MM.1S (cell line): ENCODE measurements around the gene HTRA1.

Experiments used
- DNase-seq: peaks from one replicate; pipeline ENCODE4 v3.0.0-alpha.2; 2015
- H2AFZ ChIP-seq: fragments of 300-600 bp; sonication (generic); 2 replicates; pipeline ENCODE4 v1.6.0; 2016; ENCODE audit warnings: antibody characterized with exemption, low read length
- H3F3A ChIP-seq: fragments of 300-600 bp; sonication (generic); 2 replicates; pipeline ENCODE4 v1.6.1; 2016; ENCODE audit warnings: mild to moderate bottlenecking, antibody characterized with exemption, low read length, moderate library complexity, mixed read lengths; ENCODE audit not compliant: insufficient read depth
- H3K27ac ChIP-seq: fragments of 300-600 bp; sonication (generic); 2 replicates; pipeline ENCODE4 v1.5.1; 2016; ENCODE audit warnings: mild to moderate bottlenecking, low read length
- H3K27me3 ChIP-seq: fragments of 300-600 bp; sonication (generic); replicated peaks from 2 replicates; pipeline ENCODE4 v1.6.0; 2016; ENCODE audit warnings: low read length; ENCODE audit not compliant: insufficient read depth
- H3K36me3 ChIP-seq: fragments of 300-600 bp; sonication (generic); replicated peaks from 2 replicates; pipeline ENCODE4 v1.6.1; 2016; ENCODE audit warnings: mild to moderate bottlenecking, low read length, mixed read lengths; ENCODE audit not compliant: insufficient read depth
- H3K4me1 ChIP-seq: fragments of 300-600 bp; sonication (generic); 2 replicates; pipeline ENCODE4 v1.6.1; 2016; ENCODE audit warnings: low read length, mixed read lengths
- H3K4me2 ChIP-seq: fragments of 300-600 bp; sonication (generic); 2 replicates; pipeline ENCODE4 v1.6.0; 2016; ENCODE audit warnings: low read depth, low read length
- H3K4me3 ChIP-seq: fragments of 300-600 bp; sonication (generic); 2 replicates; pipeline ENCODE4 v1.5.1; 2016; ENCODE audit warnings: low read length, mixed read lengths
- H3K79me2 ChIP-seq: fragments of 300-600 bp; sonication (generic); 2 replicates; pipeline ENCODE4 v1.6.1; 2016; ENCODE audit warnings: mixed run types, low read length, mixed read lengths
- H3K9ac ChIP-seq: fragments of 300-600 bp; sonication (generic); 2 replicates; pipeline ENCODE4 v1.6.1; 2016; ENCODE audit warnings: low read length, mixed read lengths
- H3K9me2 ChIP-seq: fragments of 300-600 bp; sonication (generic); replicated peaks from 2 replicates; pipeline ENCODE4 v1.6.1; 2016; ENCODE audit warnings: mild to moderate bottlenecking, low read length, mixed read lengths; ENCODE audit not compliant: insufficient read depth
- H3K9me3 ChIP-seq: fragments of 300-600 bp; sonication (generic); replicated peaks from 2 replicates; pipeline ENCODE4 v1.6.1; 2016; ENCODE audit warnings: mild to moderate bottlenecking, low read length, mixed read lengths; ENCODE audit not compliant: insufficient read depth
- H4K20me1 ChIP-seq: fragments of 300-600 bp; sonication (generic); 2 replicates; pipeline ENCODE4 v1.6.1; 2016; ENCODE audit warnings: mild to moderate bottlenecking, low read length, moderate library complexity, mixed read lengths; ENCODE audit not compliant: insufficient read depth
- EZH2 ChIP-seq: fragments of 300-600 bp; sonication (generic); optimal IDR thresholded peaks from 2 replicates; pipeline ENCODE3; 2017; ENCODE audit warnings: low read depth, mild to moderate bottlenecking, antibody characterized with exemption, low read length, mixed read lengths
- EZH2phosphoT487 ChIP-seq: fragments of 300-600 bp; sonication (generic); IDR thresholded peaks from 2 replicates; pipeline ENCODE4 v1.6.1; 2018; ENCODE audit warnings: antibody characterized with exemption, low read length
- TF ChIP-seq, protein P1 (sequence below): fragments of 300-600 bp; sonication (generic); IDR thresholded peaks from 2 replicates; pipeline ENCODE4 v1.5.1; 2016; ENCODE audit warnings: antibody characterized with exemption, low read length, mixed read lengths

Gene HTRA1

DNA sequence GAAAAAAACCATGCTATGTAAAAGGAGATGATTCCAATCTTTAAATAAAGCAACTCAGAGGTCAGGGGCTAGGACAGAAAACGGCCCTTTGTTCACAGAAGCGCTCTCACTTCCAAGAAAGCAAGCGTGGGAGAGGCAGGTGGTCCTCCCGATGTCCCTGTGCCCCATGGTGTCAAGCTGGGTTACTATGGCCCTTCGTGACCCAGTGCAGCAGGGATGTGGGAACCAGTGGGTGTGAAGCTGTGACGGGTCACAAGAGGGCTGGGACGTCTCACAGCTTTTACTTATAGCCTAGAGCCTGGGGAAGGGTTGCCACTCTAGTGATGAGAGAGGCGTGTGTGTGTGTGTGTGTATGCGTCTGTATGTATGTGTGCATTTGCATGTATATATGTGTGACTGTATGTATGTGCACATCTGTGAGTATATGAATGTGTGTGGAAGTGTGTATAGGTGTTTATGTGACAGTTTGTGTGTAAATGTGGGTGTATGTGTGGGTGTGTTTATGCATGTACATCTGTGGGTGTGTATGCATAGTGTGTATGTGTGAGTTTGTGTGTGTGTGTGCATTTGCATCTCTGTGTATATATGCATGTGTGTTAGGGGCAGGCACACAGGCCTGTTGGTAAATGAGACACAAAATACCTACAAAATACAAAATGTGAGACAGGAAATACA lies 25.2 kb downstream of the HTRA1 start:
- Histone ChIP-seq H3K27ac (no peak overlapping the region), H3K4me2 (no peak overlapping the region)
- TF ChIP-seq EZH2phosphoT487 (no peak), EZH2 (no peak)
- TF ChIP-seq, protein P1, sequence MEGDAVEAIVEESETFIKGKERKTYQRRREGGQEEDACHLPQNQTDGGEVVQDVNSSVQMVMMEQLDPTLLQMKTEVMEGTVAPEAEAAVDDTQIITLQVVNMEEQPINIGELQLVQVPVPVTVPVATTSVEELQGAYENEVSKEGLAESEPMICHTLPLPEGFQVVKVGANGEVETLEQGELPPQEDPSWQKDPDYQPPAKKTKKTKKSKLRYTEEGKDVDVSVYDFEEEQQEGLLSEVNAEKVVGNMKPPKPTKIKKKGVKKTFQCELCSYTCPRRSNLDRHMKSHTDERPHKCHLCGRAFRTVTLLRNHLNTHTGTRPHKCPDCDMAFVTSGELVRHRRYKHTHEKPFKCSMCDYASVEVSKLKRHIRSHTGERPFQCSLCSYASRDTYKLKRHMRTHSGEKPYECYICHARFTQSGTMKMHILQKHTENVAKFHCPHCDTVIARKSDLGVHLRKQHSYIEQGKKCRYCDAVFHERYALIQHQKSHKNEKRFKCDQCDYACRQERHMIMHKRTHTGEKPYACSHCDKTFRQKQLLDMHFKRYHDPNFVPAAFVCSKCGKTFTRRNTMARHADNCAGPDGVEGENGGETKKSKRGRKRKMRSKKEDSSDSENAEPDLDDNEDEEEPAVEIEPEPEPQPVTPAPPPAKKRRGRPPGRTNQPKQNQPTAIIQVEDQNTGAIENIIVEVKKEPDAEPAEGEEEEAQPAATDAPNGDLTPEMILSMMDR = no peak

DNA sequence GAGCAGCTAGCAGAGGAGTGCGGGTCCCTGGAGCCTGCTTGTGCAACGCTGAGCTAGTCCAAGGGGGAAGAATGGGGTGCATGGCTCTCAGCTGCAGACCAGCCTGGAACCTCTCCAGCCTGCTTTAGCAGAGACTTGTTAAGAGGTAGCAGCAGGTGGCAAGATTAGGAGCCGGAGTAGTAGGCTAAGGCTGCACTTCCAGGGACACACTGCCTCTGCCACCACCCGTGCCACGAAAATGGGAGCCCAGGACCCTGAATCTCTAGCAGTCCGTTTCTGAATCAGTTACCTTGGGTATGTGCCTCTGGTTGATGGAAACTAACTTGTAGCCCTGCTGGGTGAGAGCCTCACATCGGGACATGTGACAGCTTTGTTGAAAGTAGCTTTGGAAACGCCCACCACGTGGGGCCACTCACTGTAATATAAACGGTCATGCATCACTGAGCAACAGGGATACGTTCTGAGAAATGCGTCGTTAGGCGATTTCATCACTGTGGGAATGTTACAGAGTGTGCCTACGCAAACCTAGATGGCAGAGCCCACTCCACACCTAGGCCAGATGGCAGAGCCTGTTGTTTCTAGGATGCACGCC lies 25.9 kb downstream of the HTRA1 start:
- Histone ChIP-seq H3K4me1 (no peaks in the 10 kb centered on the region), H3K4me2 (no peak overlapping the region), H4K20me1 (no peaks in the 10 kb centered on the region), H3K9me3 (no peaks in the 10 kb centered on the region), H3K4me3 (no peak overlapping the region), H3F3A (no peaks in the 10 kb centered on the region), H3K9me2 (no peaks in the 10 kb centered on the region), H3K36me3 (no peaks in the 10 kb centered on the region), H3K27ac (no peak overlapping the region), H3K9ac (no peak overlapping the region), H3K79me2 (no peaks in the 10 kb centered on the region), H3K27me3 (peaks cover 13% of the 10 kb centered on the region), H2AFZ (no peak overlapping the region)
- TF ChIP-seq EZH2 = no peak
- TF ChIP-seq EZH2phosphoT487 = no peak
- TF ChIP-seq, protein P1 = no peak
- no peak for DNase-seq

More for the DNA sequence above, 25.2 kb downstream of the HTRA1 start:
- DNase-seq = no peak
- Histone ChIP-seq H3K9me2 (no peaks in the 10 kb centered on the region), H3K4me3 (no peak overlapping the region), H3F3A (no peaks in the 10 kb centered on the region), H4K20me1 (no peaks in the 10 kb centered on the region), H3K4me1 (no peaks in the 10 kb centered on the region), H3K36me3 (no peaks in the 10 kb centered on the region), H3K27me3 (peaks cover 13% of the 10 kb centered on the region), H3K79me2 (no peaks in the 10 kb centered on the region), H2AFZ (no peak overlapping the region), H3K9me3 (no peaks in the 10 kb centered on the region), H3K9ac (no peak overlapping the region)

DNA sequence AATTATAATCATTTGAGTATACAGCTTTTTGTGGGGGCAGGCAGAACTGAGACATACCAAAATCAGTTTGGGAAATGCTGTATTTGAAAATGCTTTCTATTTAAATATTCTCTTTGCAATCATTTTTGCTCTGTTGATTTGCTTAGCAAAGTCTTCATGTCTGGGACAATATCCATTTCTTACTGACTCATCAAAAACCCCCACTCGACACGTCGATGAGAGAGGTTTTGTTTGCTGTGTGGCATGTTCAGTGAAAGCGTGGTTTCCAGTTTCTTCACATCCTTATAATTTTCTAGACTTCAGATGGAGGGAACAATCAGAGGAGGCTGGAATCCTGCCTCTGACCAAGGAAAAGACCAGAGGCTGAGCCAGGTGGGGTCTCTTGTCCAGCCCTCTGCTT lies 28.9 kb downstream of the HTRA1 start:
- TF ChIP-seq, protein P1 = no peak
- no peak for TF ChIP-seq EZH2
- no peak for TF ChIP-seq EZH2phosphoT487
- Histone ChIP-seq H3K9ac (no peak overlapping the region), H3F3A (no peaks in the 10 kb centered on the region), H3K4me3 (no peak overlapping the region), H3K27ac (no peak overlapping the region), H3K27me3 (peaks cover 13% of the 10 kb centered on the region), H3K36me3 (no peaks in the 10 kb centered on the region), H4K20me1 (no peaks in the 10 kb centered on the region), H3K4me2 (no peak overlapping the region), H3K9me3 (no peaks in the 10 kb centered on the region), H3K79me2 (no peaks in the 10 kb centered on the region), H3K9me2 (no peaks in the 10 kb centered on the region), H3K4me1 (no peaks in the 10 kb centered on the region), H2AFZ (no peak overlapping the region)
- no peak for DNase-seq
